ENCODE data around the gene XKR8. TPM values are rescaled to one million over a fixed set of nuclear protein-coding genes. Genes with fewer than 3 reads are reported as not detected.

Gene XKR8
- total RNA-seq, 1 donor, result 5.9 TPM

GRCh38 chr1:27940870-27941560 lies 18.8 kb upstream of the XKR8 start:
- DNase-seq (ENCODE audit: low read depth), result no peak
- H3K4me3 ChIP-seq (ENCODE audit: low read depth, low read length), result no peak overlapping the region
- TF ChIP-seq CTCF (IDR thresholded peaks at IDR 0.05; ENCODE audit: insufficient read depth, low read length), result no peak

- TF ChIP-seq CTCF (IDR thresholded peaks at IDR 0.05; ENCODE audit: insufficient read depth, low read length), result no peak
- no peak for DNase-seq (ENCODE audit: low read depth)
- H3K4me3 ChIP-seq (ENCODE audit: low read depth, low read length), result no peak overlapping the region
These were observed 17.9 kb upstream of the XKR8 start for GRCh38 chr1:27941671-27942540.

- no peak for TF ChIP-seq CTCF (IDR thresholded peaks at IDR 0.05; ENCODE audit: insufficient read depth, low read length)
These were observed 14.8 kb upstream of the XKR8 start for GRCh38 chr1:27945020-27945419.

GRCh38 chr1:27949027-27949426 lies 10.7 kb upstream of the XKR8 start:
- no peak for DNase-seq (ENCODE audit: low read depth)
- no peak for TF ChIP-seq CTCF (IDR thresholded peaks at IDR 0.05; ENCODE audit: insufficient read depth, low read length)
- no peak overlapping the region for H3K4me3 ChIP-seq (ENCODE audit: low read depth, low read length)

More at GRCh38 chr1:27945020-27945419, 14.8 kb upstream of the XKR8 start:
- H3K4me3 ChIP-seq (ENCODE audit: low read depth, low read length), result no peak overlapping the region
- DNase-seq (ENCODE audit: low read depth), result no peak

GRCh38 chr1:27951396-27951795 lies 8.4 kb upstream of the XKR8 start:
- DNase-seq (ENCODE audit: low read depth), result no peak
- no peak overlapping the region for H3K4me3 ChIP-seq (ENCODE audit: low read depth, low read length)
- no peak for TF ChIP-seq CTCF (IDR thresholded peaks at IDR 0.05; ENCODE audit: insufficient read depth, low read length)

GRCh38 chr1:27952147-27952546 lies 7.6 kb upstream of the XKR8 start:
- no peak for DNase-seq (ENCODE audit: low read depth)
- TF ChIP-seq CTCF (IDR thresholded peaks at IDR 0.05; ENCODE audit: insufficient read depth, low read length), result no peak
- H3K4me3 ChIP-seq (ENCODE audit: low read depth, low read length), result no peak overlapping the region
